Measurements from ENCODE around the gene EXOSC2. TPM values are rescaled to one million over a fixed set of nuclear protein-coding genes. Genes with fewer than 3 reads are reported as not detected.

Gene EXOSC2
- polyA plus RNA-seq, 1 donor from 2014 or later: 36.3 TPM

DNA sequence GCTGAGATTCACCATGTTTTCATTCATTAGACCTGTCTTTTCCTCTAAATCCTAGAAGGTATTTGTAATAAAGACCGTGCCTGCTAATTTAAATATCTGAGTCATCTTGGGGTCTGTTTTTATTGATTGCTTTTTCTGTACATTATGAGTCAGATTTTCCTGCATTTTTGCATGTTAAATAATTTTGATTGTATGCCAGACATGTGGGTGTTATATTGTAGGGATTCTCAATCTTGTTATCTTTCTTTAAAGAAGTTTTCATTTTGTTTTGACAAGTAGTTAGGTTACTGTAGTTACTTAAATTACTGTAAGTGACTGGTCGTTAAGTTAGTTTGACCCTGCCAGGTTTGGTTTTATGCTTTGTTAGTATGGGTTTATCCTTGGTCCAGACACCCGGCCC, 35.1 kb downstream of the EXOSC2 start:
- Histone ChIP-seq H3K4me3 (ENCODE audit: low read length) (no peak overlapping the region), H3K4me2 (ENCODE audit: low read length) (no peak overlapping the region), H3K9me3 (ENCODE audit: low read length) (no peaks in the 10 kb centered on the region), H3K79me2 (replicated peaks; ENCODE audit: insufficient read depth, low read length) (peaks cover 4% of the 10 kb centered on the region), H3K36me3 (ENCODE audit: insufficient read depth, low read length) (no peaks in the 10 kb centered on the region), H3K9me2 (ENCODE audit: insufficient read depth, low read length) (no peaks in the 10 kb centered on the region), H3F3A (ENCODE audit: insufficient read depth, low read length, poor library complexity, severe bottlenecking) (no peaks in the 10 kb centered on the region), H4K20me1 (ENCODE audit: insufficient read depth) (no peaks in the 10 kb centered on the region), H2AFZ (ENCODE audit: low read depth, low read length) (no peak overlapping the region), H3K27me3 (ENCODE audit: insufficient read depth, low read depth, low read length) (no peaks in the 10 kb centered on the region), H3K9ac (ENCODE audit: low read length) (no peak overlapping the region), H3K27ac (ENCODE audit: low read length) (no peak overlapping the region)
- TF ChIP-seq EZH2 (IDR thresholded peaks at IDR 0.05; ENCODE audit: borderline replicate concordance, insufficient read depth, low read length, poor library complexity, severe bottlenecking) (no peak), RAD21 (conservative IDR thresholded peaks at IDR 0.05) (no peak), TAF1 (IDR thresholded peaks at IDR 0.05; ENCODE audit: low read depth) (no peak), EP300 (conservative IDR thresholded peaks at IDR 0.05; ENCODE audit: poor library complexity, severe bottlenecking) (no peak), SMC3 (conservative IDR thresholded peaks at IDR 0.05; ENCODE audit: poor library complexity) (no peak)
- TF ChIP-seq, protein P1, sequence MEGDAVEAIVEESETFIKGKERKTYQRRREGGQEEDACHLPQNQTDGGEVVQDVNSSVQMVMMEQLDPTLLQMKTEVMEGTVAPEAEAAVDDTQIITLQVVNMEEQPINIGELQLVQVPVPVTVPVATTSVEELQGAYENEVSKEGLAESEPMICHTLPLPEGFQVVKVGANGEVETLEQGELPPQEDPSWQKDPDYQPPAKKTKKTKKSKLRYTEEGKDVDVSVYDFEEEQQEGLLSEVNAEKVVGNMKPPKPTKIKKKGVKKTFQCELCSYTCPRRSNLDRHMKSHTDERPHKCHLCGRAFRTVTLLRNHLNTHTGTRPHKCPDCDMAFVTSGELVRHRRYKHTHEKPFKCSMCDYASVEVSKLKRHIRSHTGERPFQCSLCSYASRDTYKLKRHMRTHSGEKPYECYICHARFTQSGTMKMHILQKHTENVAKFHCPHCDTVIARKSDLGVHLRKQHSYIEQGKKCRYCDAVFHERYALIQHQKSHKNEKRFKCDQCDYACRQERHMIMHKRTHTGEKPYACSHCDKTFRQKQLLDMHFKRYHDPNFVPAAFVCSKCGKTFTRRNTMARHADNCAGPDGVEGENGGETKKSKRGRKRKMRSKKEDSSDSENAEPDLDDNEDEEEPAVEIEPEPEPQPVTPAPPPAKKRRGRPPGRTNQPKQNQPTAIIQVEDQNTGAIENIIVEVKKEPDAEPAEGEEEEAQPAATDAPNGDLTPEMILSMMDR (IDR thresholded peaks at IDR 0.05; ENCODE audit: poor library complexity, severe bottlenecking): no peak

DNA sequence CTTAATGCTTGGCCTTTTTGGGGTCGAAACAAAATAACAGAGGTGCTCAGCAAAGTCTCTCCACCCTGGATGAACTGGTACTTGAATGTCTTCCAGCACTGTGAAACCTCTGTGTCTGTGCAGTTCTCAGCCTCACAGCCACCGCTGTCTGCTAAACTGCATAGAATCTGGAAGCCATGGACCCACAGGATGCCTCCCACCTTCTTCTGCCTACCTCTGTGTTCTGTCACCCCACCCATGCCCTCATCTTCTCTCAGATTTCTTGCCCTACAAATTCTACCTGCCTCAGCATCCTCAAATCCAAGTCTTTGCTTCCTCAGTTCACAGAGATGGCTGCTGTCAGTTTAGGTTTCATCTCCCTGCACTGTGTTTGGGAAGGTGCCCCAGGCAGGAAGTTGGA, 35.6 kb downstream of the EXOSC2 start:
- Histone ChIP-seq H3K27me3 (ENCODE audit: insufficient read depth, low read depth, low read length) (no peaks in the 10 kb centered on the region), H3K9me2 (ENCODE audit: insufficient read depth, low read length) (no peaks in the 10 kb centered on the region), H3K4me3 (ENCODE audit: low read length) (no peak overlapping the region), H3K27ac (ENCODE audit: low read length) (no peak overlapping the region), H3F3A (ENCODE audit: insufficient read depth, low read length, poor library complexity, severe bottlenecking) (no peaks in the 10 kb centered on the region), H3K36me3 (ENCODE audit: insufficient read depth, low read length) (no peaks in the 10 kb centered on the region), H3K9ac (ENCODE audit: low read length) (no peak overlapping the region), H4K20me1 (ENCODE audit: insufficient read depth) (no peaks in the 10 kb centered on the region), H2AFZ (ENCODE audit: low read depth, low read length) (no peak overlapping the region), H3K9me3 (ENCODE audit: low read length) (no peaks in the 10 kb centered on the region), H3K79me2 (replicated peaks; ENCODE audit: insufficient read depth, low read length) (peaks cover 4% of the 10 kb centered on the region), H3K4me2 (ENCODE audit: low read length) (no peak overlapping the region)
- no peak for TF ChIP-seq TAF1 (IDR thresholded peaks at IDR 0.05; ENCODE audit: low read depth)
- TF ChIP-seq EZH2 (IDR thresholded peaks at IDR 0.05; ENCODE audit: borderline replicate concordance, insufficient read depth, low read length, poor library complexity, severe bottlenecking): no peak
- no peak for TF ChIP-seq EP300 (conservative IDR thresholded peaks at IDR 0.05; ENCODE audit: poor library complexity, severe bottlenecking)
- no peak for TF ChIP-seq MXI1 (conservative IDR thresholded peaks at IDR 0.05; ENCODE audit: poor library complexity, severe bottlenecking)
- TF ChIP-seq, protein P1 (IDR thresholded peaks at IDR 0.05; ENCODE audit: poor library complexity, severe bottlenecking): no peak
- no peak for TF ChIP-seq POLR2AphosphoS5 (IDR thresholded peaks at IDR 0.05)

DNA sequence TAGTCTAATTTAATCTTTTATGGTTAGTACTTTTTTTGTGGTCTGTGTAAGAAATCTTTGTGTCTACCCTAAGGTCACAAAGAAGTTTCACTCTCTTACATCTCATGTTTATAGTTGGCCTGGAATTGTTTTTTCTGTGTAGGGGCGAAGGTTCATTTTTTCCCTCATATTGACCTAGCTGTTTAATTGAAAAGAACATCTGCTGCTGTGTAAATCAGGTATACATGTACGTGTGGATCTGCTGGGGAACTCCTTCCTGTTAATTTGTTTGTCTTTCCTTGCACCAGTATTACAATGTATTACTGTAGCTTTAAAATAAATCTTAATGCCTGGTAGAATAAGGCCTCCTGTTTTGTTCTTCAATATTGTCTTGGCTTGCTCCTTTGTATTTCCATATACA, 37.8 kb downstream of the EXOSC2 start:
- TF ChIP-seq EZH2 (IDR thresholded peaks at IDR 0.05; ENCODE audit: borderline replicate concordance, insufficient read depth, low read length, poor library complexity, severe bottlenecking) (no peak), EP300 (conservative IDR thresholded peaks at IDR 0.05; ENCODE audit: poor library complexity, severe bottlenecking) (no peak), TAF1 (IDR thresholded peaks at IDR 0.05; ENCODE audit: low read depth) (no peak), POLR2AphosphoS5 (IDR thresholded peaks at IDR 0.05) (no peak), SMC3 (conservative IDR thresholded peaks at IDR 0.05; ENCODE audit: poor library complexity) (no peak), MXI1 (conservative IDR thresholded peaks at IDR 0.05; ENCODE audit: poor library complexity, severe bottlenecking) (no peak), RAD21 (conservative IDR thresholded peaks at IDR 0.05) (no peak)
- TF ChIP-seq, protein P1 (IDR thresholded peaks at IDR 0.05; ENCODE audit: poor library complexity, severe bottlenecking): no peak
- TF ChIP-seq, protein P2, sequence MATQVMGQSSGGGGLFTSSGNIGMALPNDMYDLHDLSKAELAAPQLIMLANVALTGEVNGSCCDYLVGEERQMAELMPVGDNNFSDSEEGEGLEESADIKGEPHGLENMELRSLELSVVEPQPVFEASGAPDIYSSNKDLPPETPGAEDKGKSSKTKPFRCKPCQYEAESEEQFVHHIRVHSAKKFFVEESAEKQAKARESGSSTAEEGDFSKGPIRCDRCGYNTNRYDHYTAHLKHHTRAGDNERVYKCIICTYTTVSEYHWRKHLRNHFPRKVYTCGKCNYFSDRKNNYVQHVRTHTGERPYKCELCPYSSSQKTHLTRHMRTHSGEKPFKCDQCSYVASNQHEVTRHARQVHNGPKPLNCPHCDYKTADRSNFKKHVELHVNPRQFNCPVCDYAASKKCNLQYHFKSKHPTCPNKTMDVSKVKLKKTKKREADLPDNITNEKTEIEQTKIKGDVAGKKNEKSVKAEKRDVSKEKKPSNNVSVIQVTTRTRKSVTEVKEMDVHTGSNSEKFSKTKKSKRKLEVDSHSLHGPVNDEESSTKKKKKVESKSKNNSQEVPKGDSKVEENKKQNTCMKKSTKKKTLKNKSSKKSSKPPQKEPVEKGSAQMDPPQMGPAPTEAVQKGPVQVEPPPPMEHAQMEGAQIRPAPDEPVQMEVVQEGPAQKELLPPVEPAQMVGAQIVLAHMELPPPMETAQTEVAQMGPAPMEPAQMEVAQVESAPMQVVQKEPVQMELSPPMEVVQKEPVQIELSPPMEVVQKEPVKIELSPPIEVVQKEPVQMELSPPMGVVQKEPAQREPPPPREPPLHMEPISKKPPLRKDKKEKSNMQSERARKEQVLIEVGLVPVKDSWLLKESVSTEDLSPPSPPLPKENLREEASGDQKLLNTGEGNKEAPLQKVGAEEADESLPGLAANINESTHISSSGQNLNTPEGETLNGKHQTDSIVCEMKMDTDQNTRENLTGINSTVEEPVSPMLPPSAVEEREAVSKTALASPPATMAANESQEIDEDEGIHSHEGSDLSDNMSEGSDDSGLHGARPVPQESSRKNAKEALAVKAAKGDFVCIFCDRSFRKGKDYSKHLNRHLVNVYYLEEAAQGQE (IDR thresholded peaks at IDR 0.05; ENCODE audit: borderline replicate concordance): no peak
- Histone ChIP-seq H3K9me2 (ENCODE audit: insufficient read depth, low read length) (no peaks in the 10 kb centered on the region), H3K4me3 (ENCODE audit: low read length) (no peak overlapping the region), H3K36me3 (ENCODE audit: insufficient read depth, low read length) (no peaks in the 10 kb centered on the region), H3K27me3 (ENCODE audit: insufficient read depth, low read depth, low read length) (no peaks in the 10 kb centered on the region), H4K20me1 (ENCODE audit: insufficient read depth) (no peaks in the 10 kb centered on the region), H3K4me2 (ENCODE audit: low read length) (no peak overlapping the region), H3K79me2 (replicated peaks; ENCODE audit: insufficient read depth, low read length) (peaks cover 2% of the 10 kb centered on the region), H3K9ac (ENCODE audit: low read length) (no peak overlapping the region), H3K27ac (ENCODE audit: low read length) (no peak overlapping the region), H3F3A (ENCODE audit: insufficient read depth, low read length, poor library complexity, severe bottlenecking) (no peaks in the 10 kb centered on the region), H2AFZ (ENCODE audit: low read depth, low read length) (no peak overlapping the region), H3K9me3 (ENCODE audit: low read length) (no peaks in the 10 kb centered on the region)
